Activated CD4-positive, alpha-beta T cell treated with anti-CD3 and anti-CD28 coated beads for 48 hours (primary cell): ENCODE measurements around the gene GTF2I.
"Not testable (repeated sequence)": the region's sequence is repeated elsewhere in the genome, so short reads cannot be mapped to it uniquely, and the experiment has no call there.

Experiments
- DNase-seq: peaks from one replicate; pipeline ENCODE4 v3.0.0-alpha.2; 2020

GTF2I gene

GRCh38 chr7:74717889-74718288, 60.4 kb downstream of the GTF2I start:
- DNase-seq: no peak

GRCh38 chr7:74718336-74718735, 60.8 kb downstream of the GTF2I start:
- DNase-seq: no peak

- DNase-seq: no peak
Observed at GRCh38 chr7:74722153-74722552, 64.6 kb downstream of the GTF2I start.

GRCh38 chr7:74725840-74726239, 68.3 kb downstream of the GTF2I start:
- no peak for DNase-seq

GRCh38 chr7:74726309-74727101, 69.0 kb downstream of the GTF2I start:
- no peak for DNase-seq

- not testable (repeated sequence) for DNase-seq
Observed at GRCh38 chr7:74728686-74729085, 71.2 kb downstream of the GTF2I start.

GRCh38 chr7:74730186-74730585, 72.7 kb downstream of the GTF2I start:
- DNase-seq: not testable (repeated sequence)

GRCh38 chr7:74739974-74740703, 82.6 kb downstream of the GTF2I start:
- not testable (repeated sequence) for DNase-seq

GRCh38 chr7:74743936-74744557, 86.5 kb downstream of the GTF2I start:
- DNase-seq: not testable (repeated sequence)

GRCh38 chr7:74753921-74754482, 96.5 kb downstream of the GTF2I start:
- DNase-seq: not testable (repeated sequence)

- not testable (repeated sequence) for DNase-seq
Observed at GRCh38 chr7:74756673-74757072, 99.2 kb downstream of the GTF2I start.

GRCh38 chr7:74758268-74758667, 100.8 kb downstream of the GTF2I start:
- not testable (repeated sequence) for DNase-seq

- not testable (repeated sequence) for DNase-seq
Observed at GRCh38 chr7:74758982-74759381, 101.5 kb downstream of the GTF2I start.

GRCh38 chr7:74765205-74765918, 107.8 kb downstream of the GTF2I start:
- DNase-seq: not testable (repeated sequence)

GRCh38 chr7:74766509-74766908, 109.0 kb downstream of the GTF2I start:
- not testable (repeated sequence) for DNase-seq

GRCh38 chr7:74766991-74767390, 109.5 kb downstream of the GTF2I start:
- not testable (repeated sequence) for DNase-seq

GRCh38 chr7:74770062-74770461, 112.5 kb downstream of the GTF2I start:
- DNase-seq: not testable (repeated sequence)

GRCh38 chr7:74772093-74772492, 114.6 kb downstream of the GTF2I start:
- not testable (repeated sequence) for DNase-seq

GRCh38 chr7:74773760-74774750, 116.5 kb downstream of the GTF2I start, which contains the start of gene NCF1:
NCF1 (plus strand) TSS chr7:74774011; CDS start chr7:74774032, 21 bp downstream.
- DNase-seq: not testable (repeated sequence)

- DNase-seq: not testable (repeated sequence)
Observed at GRCh38 chr7:74775111-74775510, 117.6 kb downstream of the GTF2I start.

GRCh38 chr7:74779053-74779452, 121.5 kb downstream of the GTF2I start:
- not testable (repeated sequence) for DNase-seq
